ENCODE results near the gene MRPL27. TPM values are rescaled to one million over a fixed set of nuclear protein-coding genes. Genes with fewer than 3 reads are reported as not detected.

MRPL27 gene
- total RNA-seq, 2 donors from 2014 or later: 70.9 to 76.7 TPM

DNA sequence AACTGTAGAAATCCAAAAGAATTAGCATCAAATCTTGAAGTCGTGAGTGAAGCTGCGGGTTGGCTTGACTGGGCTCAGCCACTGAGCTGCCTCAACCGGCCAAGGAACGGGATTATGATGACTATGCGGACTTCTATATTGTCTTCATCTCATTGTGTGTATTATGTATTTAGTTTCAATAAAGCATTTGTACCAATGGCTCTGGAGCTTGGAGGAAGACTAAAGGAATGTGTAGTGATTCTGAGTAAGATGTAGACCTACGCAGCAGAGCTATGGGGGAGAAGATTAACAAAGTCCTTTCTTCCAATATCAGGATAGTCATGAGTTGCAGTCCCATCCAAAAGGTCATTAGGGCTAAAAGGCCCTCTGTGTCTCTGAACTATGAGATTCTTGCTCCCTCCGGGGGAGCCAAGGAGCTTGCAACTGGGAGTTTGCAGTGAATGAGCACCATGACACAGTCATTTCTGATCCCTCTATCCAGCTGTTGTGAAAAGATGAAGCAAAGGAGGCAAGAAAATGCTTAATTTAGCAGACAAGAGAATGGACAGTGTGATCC, 8.4 kb upstream of the MRPL27 start:
- Histone ChIP-seq H3K9me3 (ENCODE audit: control insufficient read depth, low read length) (no peaks in the 10 kb centered on the region), H3K4me1 (ENCODE audit: control insufficient read depth, insufficient read depth, low read length) (no peaks in the 10 kb centered on the region), H3K27me3 (ENCODE audit: control insufficient read depth, insufficient read depth, low read length, poor library complexity, severe bottlenecking) (no peaks in the 10 kb centered on the region), H3K4me3 (ENCODE audit: low read length) (no peak overlapping the region), H3K9ac (ENCODE audit: extremely low read depth, low read length, poor library complexity, severe bottlenecking) (no peak overlapping the region), H3K27ac (ENCODE audit: low read depth, low read length) (no peak overlapping the region), H3K36me3 (ENCODE audit: control insufficient read depth, insufficient read depth, low read length) (peaks cover 74% of the 10 kb centered on the region)
- H3K4me3 Mint-ChIP-seq: no peak overlapping the region
- no peak for DNase-seq
- WGBS, 2 experiments (ENCODE audit: insufficient coverage in 1 of 2, insufficient read length in 1 of 2): 95 to 96% methylated on average over 4 to 7 of the region's 7 CpGs
- H3K36me3 Mint-ChIP-seq (ENCODE audit: low read depth): peaks cover 46% of the 10 kb centered on the region
- no peaks in the 10 kb centered on the region for H3K4me1 Mint-ChIP-seq
- H3K9me3 Mint-ChIP-seq: no peaks in the 10 kb centered on the region
- H3K27ac Mint-ChIP-seq: no peak overlapping the region
- no peaks in the 10 kb centered on the region for H3K27me3 Mint-ChIP-seq (ENCODE audit: insufficient read depth)
- TF ChIP-seq, protein P1, sequence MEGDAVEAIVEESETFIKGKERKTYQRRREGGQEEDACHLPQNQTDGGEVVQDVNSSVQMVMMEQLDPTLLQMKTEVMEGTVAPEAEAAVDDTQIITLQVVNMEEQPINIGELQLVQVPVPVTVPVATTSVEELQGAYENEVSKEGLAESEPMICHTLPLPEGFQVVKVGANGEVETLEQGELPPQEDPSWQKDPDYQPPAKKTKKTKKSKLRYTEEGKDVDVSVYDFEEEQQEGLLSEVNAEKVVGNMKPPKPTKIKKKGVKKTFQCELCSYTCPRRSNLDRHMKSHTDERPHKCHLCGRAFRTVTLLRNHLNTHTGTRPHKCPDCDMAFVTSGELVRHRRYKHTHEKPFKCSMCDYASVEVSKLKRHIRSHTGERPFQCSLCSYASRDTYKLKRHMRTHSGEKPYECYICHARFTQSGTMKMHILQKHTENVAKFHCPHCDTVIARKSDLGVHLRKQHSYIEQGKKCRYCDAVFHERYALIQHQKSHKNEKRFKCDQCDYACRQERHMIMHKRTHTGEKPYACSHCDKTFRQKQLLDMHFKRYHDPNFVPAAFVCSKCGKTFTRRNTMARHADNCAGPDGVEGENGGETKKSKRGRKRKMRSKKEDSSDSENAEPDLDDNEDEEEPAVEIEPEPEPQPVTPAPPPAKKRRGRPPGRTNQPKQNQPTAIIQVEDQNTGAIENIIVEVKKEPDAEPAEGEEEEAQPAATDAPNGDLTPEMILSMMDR (conservative IDR thresholded peaks at IDR 0.05): no peak

- no peaks in the 10 kb centered on the region for H3K9me3 Mint-ChIP-seq
Measured at GRCh38 chr17:50380369-50381259, 7.6 kb upstream of the MRPL27 start.

DNA sequence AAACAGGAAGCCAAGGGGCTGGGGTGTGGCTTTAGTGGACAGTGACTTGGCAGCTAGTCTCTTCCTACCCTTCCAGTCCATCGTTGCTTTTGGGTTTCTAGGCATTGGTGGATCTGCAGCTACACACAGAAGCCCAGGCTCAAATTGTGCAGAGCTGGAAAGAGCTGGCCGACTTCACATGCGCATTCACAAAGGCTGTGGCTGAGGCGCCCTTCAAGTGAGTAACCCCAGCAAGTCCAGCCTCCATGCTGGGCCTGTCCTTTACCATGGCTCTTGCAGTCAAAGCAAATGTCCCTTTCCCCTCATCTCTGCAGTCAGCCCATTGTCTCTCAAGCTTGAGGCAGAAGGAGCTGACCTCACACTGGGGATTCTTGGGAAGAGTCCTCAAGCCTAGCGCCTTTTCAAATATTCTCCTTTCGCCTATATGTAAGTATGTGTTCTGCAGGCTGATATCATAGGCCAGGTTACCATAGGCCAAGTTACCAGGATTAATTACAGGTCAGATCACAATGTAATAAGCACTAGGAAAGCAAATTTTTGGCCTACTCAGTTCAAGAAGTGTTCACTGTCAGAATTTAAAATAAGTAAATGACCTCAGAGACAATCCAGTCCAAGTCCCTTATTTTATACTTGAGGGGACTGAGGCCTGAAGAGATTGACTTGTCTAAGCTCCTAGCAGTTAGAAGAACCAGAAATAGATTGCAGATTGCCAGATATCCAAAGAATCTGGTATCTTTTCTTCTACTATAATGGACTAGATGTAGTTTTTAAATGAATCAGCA, 6.6 kb upstream of the MRPL27 start:
- peaks cover 38% of the 10 kb centered on the region for H3K36me3 Mint-ChIP-seq (ENCODE audit: low read depth)
- Histone ChIP-seq H3K4me3 (ENCODE audit: low read length) (no peak overlapping the region), H3K36me3 (ENCODE audit: control insufficient read depth, insufficient read depth, low read length) (peaks cover 67% of the 10 kb centered on the region), H3K27ac (ENCODE audit: low read depth, low read length) (no peak overlapping the region), H3K27me3 (ENCODE audit: control insufficient read depth, insufficient read depth, low read length, poor library complexity, severe bottlenecking) (no peaks in the 10 kb centered on the region), H3K9ac (ENCODE audit: extremely low read depth, low read length, poor library complexity, severe bottlenecking) (no peak overlapping the region), H3K4me1 (ENCODE audit: control insufficient read depth, insufficient read depth, low read length) (peaks cover 5% of the 10 kb centered on the region), H3K9me3 (ENCODE audit: control insufficient read depth, low read length) (no peaks in the 10 kb centered on the region)
- no peak overlapping the region for H3K4me3 Mint-ChIP-seq
- no peaks in the 10 kb centered on the region for H3K27me3 Mint-ChIP-seq (ENCODE audit: insufficient read depth)
- H3K9me3 Mint-ChIP-seq: no peaks in the 10 kb centered on the region
- 94 to 95% methylated on average over 3 to 6 of the region's 6 CpGs for WGBS, 2 experiments (ENCODE audit: insufficient coverage in 1 of 2, insufficient read length in 1 of 2)
- H3K4me1 Mint-ChIP-seq: peaks cover 3% of the 10 kb centered on the region
- H3K27ac Mint-ChIP-seq: no peak overlapping the region
- TF ChIP-seq, protein P1 (conservative IDR thresholded peaks at IDR 0.05): no peak
- no peak for DNase-seq

More at GRCh38 chr17:50380369-50381259, 7.6 kb upstream of the MRPL27 start:
- no peak overlapping the region for H3K4me3 ChIP-seq (ENCODE audit: low read length)
- no peaks in the 10 kb centered on the region for H3K9me3 ChIP-seq (ENCODE audit: control insufficient read depth, low read length)
- no peak overlapping the region for H3K27ac ChIP-seq (ENCODE audit: low read depth, low read length)
- peaks cover 5% of the 10 kb centered on the region for H3K4me1 ChIP-seq (ENCODE audit: control insufficient read depth, insufficient read depth, low read length)
- WGBS, 2 experiments (ENCODE audit: insufficient coverage in 1 of 2, insufficient read length in 1 of 2): 90 to 95% methylated on average over 8 to 13 of the region's 13 CpGs
- Mint-ChIP-seq H3K36me3 (ENCODE audit: low read depth) (peaks cover 46% of the 10 kb centered on the region), H3K4me3 (no peak overlapping the region), H3K27ac (no peak overlapping the region), H3K27me3 (ENCODE audit: insufficient read depth) (no peaks in the 10 kb centered on the region), H3K4me1 (peaks cover under 1% of the 10 kb centered on the region)
- no peaks in the 10 kb centered on the region for H3K27me3 ChIP-seq (ENCODE audit: control insufficient read depth, insufficient read depth, low read length, poor library complexity, severe bottlenecking)
- no peak for DNase-seq
- TF ChIP-seq, protein P1 (conservative IDR thresholded peaks at IDR 0.05): peak; percentile 42
- H3K9ac ChIP-seq (ENCODE audit: extremely low read depth, low read length, poor library complexity, severe bottlenecking): no peak overlapping the region
- H3K36me3 ChIP-seq (ENCODE audit: control insufficient read depth, insufficient read depth, low read length): peaks cover 72% of the 10 kb centered on the region

Data from endodermal cell (in vitro differentiated cells).